CD4-positive, alpha-beta T cell treated with Interleukin-4 for 1 hour (primary cell): Measurements from ENCODE around the gene TLL1.

Source experiments
- DNase-seq, 2 donors: peaks; one replicate each; pipeline ENCODE4 v3.0.0-alpha.2; 2020 to 2022

TLL1 gene

GRCh38 chr4:166066936-166067335, 193.9 kb downstream of the TLL1 start:
- DNase-seq: no peak

- no peak for DNase-seq
These were observed 194.9 kb downstream of the TLL1 start for GRCh38 chr4:166067915-166068314.

DNA sequence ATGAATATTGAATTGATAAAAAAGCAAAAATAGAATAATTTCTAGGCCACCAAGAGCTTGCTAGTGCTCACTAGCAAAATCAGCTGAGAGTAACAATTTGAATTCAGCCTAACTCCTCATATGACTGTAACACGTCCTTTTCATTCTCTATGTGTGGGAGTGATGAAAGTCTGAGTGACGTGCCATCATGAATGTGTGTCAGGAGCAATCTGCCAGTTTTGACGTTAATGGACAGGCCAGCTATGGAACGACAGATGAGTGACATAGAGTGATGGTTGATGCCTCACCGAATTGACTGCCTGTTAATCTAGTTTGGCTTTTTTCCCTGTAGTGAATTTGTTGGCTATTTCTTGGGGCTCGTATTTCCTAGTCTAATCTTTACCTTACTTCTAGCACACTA, 200.7 kb downstream of the TLL1 start:
- no peak for DNase-seq

GRCh38 chr4:166075599-166075998, 202.6 kb downstream of the TLL1 start:
- DNase-seq: no peak

- no peak for DNase-seq
These were observed 204.7 kb downstream of the TLL1 start for GRCh38 chr4:166077782-166078181.

DNA sequence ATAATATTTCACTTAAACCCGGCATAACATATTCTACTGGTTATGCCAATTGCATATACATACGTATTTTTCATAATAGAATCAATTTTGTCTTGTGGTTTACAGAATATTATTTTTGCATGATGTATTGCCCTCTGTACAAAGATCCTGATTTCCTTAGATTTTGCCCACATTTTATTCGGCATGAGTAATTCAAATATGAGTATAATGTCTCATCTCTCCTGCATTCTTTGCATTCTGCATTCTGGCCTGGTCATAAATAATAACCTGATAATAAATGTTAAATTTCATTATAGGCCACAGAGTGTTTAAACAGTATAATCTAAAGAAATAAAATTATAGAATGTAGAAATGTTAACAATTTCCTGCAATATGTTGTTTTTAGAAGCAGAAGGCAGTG, 205.3 kb downstream of the TLL1 start:
- no peak for DNase-seq

DNA sequence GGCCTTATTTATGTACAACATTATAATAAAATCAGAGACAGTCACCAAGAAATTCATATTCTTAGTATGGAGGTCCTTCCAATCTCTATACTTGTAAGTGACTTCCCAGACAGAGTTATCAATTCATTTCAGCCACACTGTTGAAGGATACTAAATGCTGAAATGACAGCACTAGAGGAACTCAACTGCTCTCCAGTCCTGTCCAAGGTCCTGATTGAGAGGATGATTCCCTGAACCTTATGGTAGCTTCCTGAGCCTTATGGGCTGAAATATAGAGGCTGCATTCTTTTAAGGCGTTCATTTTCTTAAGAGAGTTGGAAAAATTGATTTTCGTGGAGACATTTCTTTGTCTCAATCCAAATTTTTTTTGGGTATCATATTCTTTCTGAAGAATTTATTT, 205.9 kb downstream of the TLL1 start:
- no peak for DNase-seq

DNA sequence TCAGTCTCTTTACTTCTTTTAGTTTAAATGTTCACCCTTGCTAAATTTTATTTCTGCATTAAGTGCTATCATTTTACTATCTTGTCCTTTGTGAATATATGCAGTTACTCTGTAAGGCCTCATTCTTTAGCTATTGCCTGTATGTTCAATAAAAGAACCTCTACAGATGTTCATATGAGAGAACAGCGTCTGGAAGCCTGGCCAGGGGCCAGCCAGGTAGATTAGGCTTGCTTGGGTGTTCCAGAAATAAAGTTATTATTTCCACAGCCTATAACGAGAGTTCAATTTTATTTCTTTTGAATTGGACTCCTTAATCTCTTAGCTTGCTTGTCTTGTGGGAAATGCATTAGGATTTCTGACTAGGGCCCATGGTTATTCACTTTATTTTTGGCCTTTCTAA, 214.5 kb downstream of the TLL1 start:
- DNase-seq: no peak

- DNase-seq: no peak
These were observed 215.5 kb downstream of the TLL1 start for GRCh38 chr4:166088576-166088975.

DNA sequence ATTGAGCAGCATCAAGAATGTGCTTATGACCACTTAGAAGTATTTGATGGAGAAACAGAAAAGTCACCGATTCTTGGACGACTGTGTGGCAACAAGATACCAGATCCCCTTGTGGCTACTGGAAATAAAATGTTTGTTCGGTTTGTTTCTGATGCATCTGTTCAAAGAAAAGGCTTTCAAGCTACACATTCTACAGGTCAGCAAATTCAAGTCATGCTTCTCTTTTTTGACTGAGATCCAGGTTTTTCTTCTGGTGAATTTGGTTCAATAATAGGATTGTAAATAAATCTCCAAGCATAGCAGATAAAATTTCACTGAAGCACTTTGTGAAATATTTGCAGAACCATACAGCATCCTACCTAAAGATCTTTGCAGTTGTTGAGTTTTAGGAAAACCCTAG, 218.1 kb downstream of the TLL1 start:
- no peak for DNase-seq

GRCh38 chr4:166091912-166092510, 219.0 kb downstream of the TLL1 start:
- DNase-seq: peak in 1 of 2 donors; percentile 32

GRCh38 chr4:166092797-166093290, 219.8 kb downstream of the TLL1 start:
- DNase-seq: no peak

GRCh38 chr4:166104623-166105022, 231.6 kb downstream of the TLL1 start:
- DNase-seq: no peak

- DNase-seq: no peak
These were observed 248.9 kb downstream of the TLL1 start for GRCh38 chr4:166121897-166122296.

GRCh38 chr4:166123546-166123945, 250.5 kb downstream of the TLL1 start:
- DNase-seq: no peak

GRCh38 chr4:166128403-166128802, 255.4 kb downstream of the TLL1 start:
- DNase-seq: no peak

DNA sequence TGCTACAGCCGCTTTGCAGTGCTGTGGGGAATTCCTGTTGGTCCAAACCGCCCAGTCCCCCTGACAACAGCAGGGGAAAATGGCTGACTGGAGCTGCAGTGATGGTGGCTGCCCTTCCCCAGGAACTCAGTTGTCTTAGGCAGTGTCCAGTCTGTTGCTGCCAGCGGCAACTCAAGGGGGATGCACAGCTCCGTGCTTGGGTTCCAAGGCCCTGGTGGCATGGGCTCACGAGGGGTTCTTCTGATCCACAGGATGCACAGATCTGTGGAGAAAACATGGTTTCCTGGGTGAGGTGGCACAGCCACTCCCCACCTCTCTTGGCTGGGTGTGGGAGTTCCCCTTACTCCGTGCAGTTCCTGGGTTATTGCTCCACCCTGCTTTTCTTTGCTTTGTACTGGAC, 261.2 kb downstream of the TLL1 start:
- DNase-seq: no peak

- no peak for DNase-seq
These were observed 267.9 kb downstream of the TLL1 start for GRCh38 chr4:166140951-166141350.

DNA sequence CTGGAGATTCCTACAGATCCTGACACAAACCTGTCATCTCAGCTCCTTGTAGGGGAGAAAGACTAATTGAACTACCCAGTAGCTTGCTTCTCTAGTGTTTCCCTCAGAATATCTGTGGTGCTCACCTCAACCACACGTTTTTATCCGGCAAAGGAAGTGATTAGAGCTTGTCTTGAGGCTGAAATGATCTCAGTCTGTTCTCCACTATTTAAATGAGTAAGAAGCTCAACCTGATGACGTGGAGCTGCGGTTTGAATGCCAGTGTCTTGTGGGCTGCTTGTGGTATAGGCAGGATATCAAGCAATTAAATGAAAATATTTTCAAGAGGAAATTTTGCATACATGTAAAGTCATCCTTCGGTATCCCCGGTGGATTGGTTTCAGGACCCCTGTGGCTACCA, 270.2 kb downstream of the TLL1 start:
- peak in 1 of 2 donors; percentile 31 for DNase-seq

GRCh38 chr4:166144607-166145006, 271.6 kb downstream of the TLL1 start:
- no peak for DNase-seq

DNA sequence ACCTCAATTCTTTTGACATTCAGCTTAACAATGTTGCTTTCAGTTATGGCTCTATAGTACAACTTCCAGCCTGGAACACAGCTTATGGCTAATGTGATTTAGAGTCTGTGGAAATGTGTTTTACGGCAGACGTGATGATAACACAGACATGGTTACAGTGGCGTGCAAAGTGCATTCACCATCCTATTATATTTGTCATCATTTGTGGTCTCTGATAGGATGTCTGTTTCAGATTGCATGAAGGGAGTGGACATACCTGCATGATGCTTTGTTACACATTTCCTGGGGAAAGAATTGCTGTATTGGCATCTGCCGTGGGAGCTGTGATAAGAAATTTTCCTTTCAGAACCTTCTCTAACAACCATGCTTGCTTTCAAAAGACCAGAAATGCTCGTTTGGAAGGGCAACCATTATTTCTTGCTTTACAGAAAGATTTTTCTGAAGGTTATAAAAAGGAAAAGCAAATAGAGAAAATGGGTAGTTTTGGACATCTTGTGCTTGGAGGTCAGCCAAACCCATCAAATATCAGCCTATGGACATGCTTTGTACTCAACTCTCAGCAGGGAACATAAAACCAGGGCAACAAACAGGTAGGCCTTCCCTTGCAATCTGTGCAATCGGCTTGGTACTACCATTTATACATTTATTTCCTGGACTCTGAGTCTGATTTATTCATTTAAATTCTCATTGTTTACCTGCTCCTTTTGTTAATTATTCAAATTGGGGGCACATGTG, 273.9 kb downstream of the TLL1 start:
- DNase-seq: no peak
